AG04450 (cell line): Measurements from ENCODE around the gene C9orf40. TPM values are rescaled to one million over a fixed set of nuclear protein-coding genes. Genes with fewer than 3 reads are reported as not detected.

Source experiments
- CTCF ChIA-PET: fragments of 300-600, 350-600 bp; formaldehyde crosslinking; extraction: SDS; loops from one replicate; lab custom pipeline; 2022; ENCODE audit warnings: antibody characterized with exemption, inconsistent platforms; lab: Charles Lee
- POLR2A ChIA-PET: fragments of 350-600 bp; formaldehyde crosslinking; extraction: SDS; loops from one replicate; lab custom pipeline; 2021; ENCODE audit warnings: antibody characterized with exemption, inconsistent platforms; lab: Yijun Ruan, JAX
- DNase-seq: peaks from one replicate; pipeline ENCODE4 v3.0.0-alpha.2; 2011; ENCODE audit warnings: low read depth, low spot score
- H3K27ac ChIP-seq: one replicate; pipeline ENCODE4 v1.5.1; 2012; ENCODE audit warnings: low read depth, low read length, control low read depth
- H3K27me3 ChIP-seq: one replicate; pipeline ENCODE4 v1.6.0; 2012; ENCODE audit warnings: low read length; ENCODE audit not compliant: control insufficient read depth, insufficient read depth
- H3K4me3 ChIP-seq: 2 replicates; pipeline ENCODE4 v1.5.1; 2011; ENCODE audit warnings: mild to moderate bottlenecking, low read depth, low read length, control low read depth
- H3K9me3 ChIP-seq: 2 replicates; pipeline ENCODE4 v1.5.1; 2012; ENCODE audit warnings: low read length; ENCODE audit not compliant: control insufficient read depth, insufficient read depth
- polyA plus RNA-seq: library from polyadenylated mRNA; depleted of rRNA; stranded (reverse); fragments of >200 nt; gene quantifications from 2 replicates; pipeline ENCODE4 v1.2.3, GENCODE V29; 2011
- TF ChIP-seq, protein P1 (sequence below): IDR thresholded peaks from 2 replicates; pipeline ENCODE4 v1.5.1; 2011; ENCODE audit warnings: low read depth, low read length, control low read depth, inconsistent platforms

C9orf40 gene
- polyA plus RNA-seq, 1 experiment, result 2.3 TPM

DNA sequence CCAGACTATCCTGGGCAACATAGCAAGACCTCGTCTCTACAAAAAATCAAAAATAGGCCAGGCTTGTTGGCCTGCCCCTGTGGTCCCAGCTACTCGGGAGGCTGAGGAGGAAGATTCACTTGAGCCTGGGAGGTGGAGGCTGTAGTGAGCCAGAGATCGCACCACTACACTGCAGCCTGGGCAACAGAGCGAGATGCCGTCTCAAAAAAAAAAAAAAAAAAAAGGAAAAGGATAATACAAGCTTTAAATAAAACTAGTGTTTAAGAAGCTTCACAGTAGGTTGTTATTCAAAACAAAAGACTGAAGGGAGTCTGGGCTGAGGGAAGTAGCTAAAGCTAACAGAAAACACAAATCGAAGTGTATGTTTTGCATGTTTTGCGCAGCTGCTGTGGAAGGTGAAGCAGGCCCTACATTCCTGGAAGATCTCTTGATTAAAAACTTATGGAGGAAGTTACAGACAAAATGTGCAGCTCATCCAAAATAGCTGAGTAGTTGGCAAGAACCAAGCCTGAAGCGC, 581 bp upstream of the C9orf40 start:
- Histone ChIP-seq H3K27me3 (no peaks in the 10 kb centered on the region), H3K27ac (no peak overlapping the region), H3K9me3 (no peaks in the 10 kb centered on the region), H3K4me3 (peak overlapping the region; percentile 95)
- TF ChIP-seq, protein P1, sequence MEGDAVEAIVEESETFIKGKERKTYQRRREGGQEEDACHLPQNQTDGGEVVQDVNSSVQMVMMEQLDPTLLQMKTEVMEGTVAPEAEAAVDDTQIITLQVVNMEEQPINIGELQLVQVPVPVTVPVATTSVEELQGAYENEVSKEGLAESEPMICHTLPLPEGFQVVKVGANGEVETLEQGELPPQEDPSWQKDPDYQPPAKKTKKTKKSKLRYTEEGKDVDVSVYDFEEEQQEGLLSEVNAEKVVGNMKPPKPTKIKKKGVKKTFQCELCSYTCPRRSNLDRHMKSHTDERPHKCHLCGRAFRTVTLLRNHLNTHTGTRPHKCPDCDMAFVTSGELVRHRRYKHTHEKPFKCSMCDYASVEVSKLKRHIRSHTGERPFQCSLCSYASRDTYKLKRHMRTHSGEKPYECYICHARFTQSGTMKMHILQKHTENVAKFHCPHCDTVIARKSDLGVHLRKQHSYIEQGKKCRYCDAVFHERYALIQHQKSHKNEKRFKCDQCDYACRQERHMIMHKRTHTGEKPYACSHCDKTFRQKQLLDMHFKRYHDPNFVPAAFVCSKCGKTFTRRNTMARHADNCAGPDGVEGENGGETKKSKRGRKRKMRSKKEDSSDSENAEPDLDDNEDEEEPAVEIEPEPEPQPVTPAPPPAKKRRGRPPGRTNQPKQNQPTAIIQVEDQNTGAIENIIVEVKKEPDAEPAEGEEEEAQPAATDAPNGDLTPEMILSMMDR, result no peak
- ChIA-PET CTCF (interaction anchor here (0.8 to 4.3 kb wide), 16 partner anchors 12 to 180 kb away, joined by 3 to 48 read pairs (median 10); no protein-coding TSS in a partner anchor), POLR2A (interaction anchor here (0.6 to 2.0 kb wide), 2 partner anchors 75 to 216 kb away, joined by 3 to 11 read pairs; partner anchors contain the start of gene CARNMT1)
- no peak for DNase-seq

DNA sequence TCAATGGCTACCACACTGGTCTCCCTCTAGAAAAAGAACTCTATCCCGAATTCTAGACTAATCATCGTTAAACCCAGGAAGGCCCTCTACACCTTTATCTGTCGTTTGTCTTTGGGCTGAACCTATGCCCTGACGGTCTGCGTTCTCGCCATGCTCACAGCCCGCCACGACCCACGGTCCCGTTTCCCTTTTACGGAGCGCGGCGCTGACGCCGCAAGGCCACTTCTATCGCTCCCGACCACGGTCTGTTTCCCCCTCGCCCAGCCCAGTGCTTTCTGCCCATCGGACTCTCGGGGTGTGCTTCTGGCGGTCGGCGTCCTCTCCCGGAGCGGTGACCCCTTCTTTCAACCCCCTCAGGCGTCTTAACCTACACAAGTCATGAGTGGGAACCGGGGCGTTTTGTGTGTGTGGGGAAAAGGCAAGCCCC, 974 bp downstream of the C9orf40 start:
- CTCF ChIA-PET, result interaction anchor here (0.6 to 4.3 kb wide), 60 partner anchors 10 to 1031 kb away, joined by 3 to 48 read pairs (median 5); partner anchors contain the start of genes NMRK1, OSTF1 and TRPM6
- POLR2A ChIA-PET, result interaction anchor here (1.1 to 2.0 kb wide), 2 partner anchors 76 to 136 kb away, joined by 3 to 11 read pairs; partner anchors contain the start of genes CARNMT1, NMRK1 and OSTF1
- H3K9me3 ChIP-seq, result no peaks in the 10 kb centered on the region
- no peak for DNase-seq
- peak overlapping the region; percentile 95 for H3K4me3 ChIP-seq
- TF ChIP-seq, protein P1, result no peak
- peak overlapping the region; percentile 48 for H3K27ac ChIP-seq
- H3K27me3 ChIP-seq, result no peaks in the 10 kb centered on the region

DNA sequence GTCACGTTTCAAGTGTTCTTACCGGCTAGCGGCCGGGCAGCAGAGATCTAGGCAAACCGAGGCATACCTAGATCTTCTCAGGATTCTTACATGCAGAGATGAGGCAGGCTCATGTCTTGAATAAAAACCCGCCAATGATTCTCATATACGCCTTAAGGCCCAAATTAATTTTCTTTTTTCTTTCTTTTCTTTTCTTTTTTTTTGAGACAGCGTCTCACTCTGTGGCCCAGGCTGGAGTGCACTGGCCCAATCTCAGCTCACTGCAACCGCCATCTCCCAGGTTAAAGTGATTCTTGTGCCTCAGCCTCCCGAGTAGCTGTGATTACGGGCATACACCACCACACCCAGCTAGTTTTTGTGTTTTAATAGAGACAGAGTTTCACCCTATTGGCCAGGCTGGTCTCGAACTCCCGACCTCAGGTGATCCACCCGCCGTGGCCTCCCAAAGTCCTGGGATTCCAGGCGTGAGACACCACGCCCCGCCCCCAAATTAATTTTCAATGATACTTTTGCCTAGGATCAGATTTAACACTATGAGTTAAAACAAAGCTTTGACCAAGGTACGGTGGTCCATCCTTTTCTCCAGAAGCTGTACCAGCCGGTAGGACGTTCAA, 1.5 kb downstream of the C9orf40 start:
- no peak for DNase-seq
- H3K4me3 ChIP-seq, result peak overlapping the region; percentile 95
- H3K27ac ChIP-seq, result no peak overlapping the region
- POLR2A ChIA-PET, result interaction anchor here (1.1 kb wide), 1 partner anchor 137 kb away, joined by 3 read pairs; the partner anchor contains the start of genes NMRK1 and OSTF1
- H3K9me3 ChIP-seq, result no peaks in the 10 kb centered on the region
- H3K27me3 ChIP-seq, result no peaks in the 10 kb centered on the region
- TF ChIP-seq, protein P1, result no peak
- CTCF ChIA-PET, result interaction anchor here (0.8 to 4.3 kb wide), 19 partner anchors 10 to 249 kb away, joined by 3 to 48 read pairs (median 5); no protein-coding TSS in a partner anchor

DNA sequence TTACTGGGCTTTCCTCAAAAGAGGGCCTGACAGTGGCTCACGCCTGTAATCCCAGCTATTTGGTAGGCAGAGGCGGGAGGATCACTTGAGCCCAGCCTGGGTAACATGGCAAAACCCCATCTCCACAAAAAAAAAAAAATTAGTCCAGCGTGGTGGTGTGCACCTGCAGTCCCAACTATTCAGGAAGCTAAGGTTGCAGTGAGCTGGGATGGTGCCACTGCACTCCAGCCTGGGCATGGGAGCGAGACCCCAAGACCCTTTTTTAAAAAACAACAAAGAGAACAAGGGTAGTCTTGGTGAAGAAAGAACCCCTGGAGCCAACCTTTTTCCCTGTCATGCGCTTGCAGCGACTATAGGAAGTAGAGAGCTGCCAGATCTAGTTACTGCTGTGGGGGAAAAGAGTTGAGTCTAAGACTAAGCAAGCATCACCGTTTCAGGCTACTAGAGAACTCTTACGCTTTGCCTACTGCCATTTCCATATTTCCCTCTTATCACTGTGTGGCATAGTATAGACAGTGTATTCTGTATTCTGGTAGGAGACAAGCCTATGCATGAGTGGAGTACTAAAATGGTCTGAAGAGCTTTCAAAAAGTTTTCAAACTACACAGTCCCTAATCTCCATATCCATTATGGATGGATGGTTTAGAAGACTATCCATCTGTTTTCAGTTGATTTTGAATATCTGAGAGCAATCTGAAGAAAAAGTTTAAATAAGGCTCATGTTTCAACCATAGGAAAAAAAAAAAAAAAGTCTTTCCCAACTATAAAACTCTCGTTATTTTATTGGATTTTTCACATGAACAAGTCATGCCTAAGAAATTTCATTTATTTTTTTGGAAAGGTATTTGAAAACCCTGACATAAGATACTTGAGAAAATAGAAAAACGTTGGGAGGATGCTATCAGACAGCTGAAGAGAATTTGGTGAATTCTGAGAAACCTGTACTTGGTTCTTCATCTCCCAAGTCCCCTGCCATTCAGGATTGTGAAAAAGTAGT, 2.6 kb downstream of the C9orf40 start:
- no peaks in the 10 kb centered on the region for H3K27me3 ChIP-seq
- POLR2A ChIA-PET, result no interaction called here
- H3K9me3 ChIP-seq, result no peaks in the 10 kb centered on the region
- no peak overlapping the region for H3K4me3 ChIP-seq
- no peak for DNase-seq
- TF ChIP-seq, protein P1, result no peak
- CTCF ChIA-PET, result interaction anchor here (1.0 to 4.3 kb wide), 8 partner anchors 9 to 250 kb away, joined by 3 to 48 read pairs (median 4); no protein-coding TSS in a partner anchor
- H3K27ac ChIP-seq, result no peak overlapping the region
